CD4-positive, alpha-beta T cell treated with Interleukin-15 for 1 hour (primary cell): Measurements from ENCODE around the gene GNAL.

Experiments used
- DNase-seq: peaks from one replicate; pipeline ENCODE4 v3.0.0-alpha.2; 2020

GNAL gene

DNA sequence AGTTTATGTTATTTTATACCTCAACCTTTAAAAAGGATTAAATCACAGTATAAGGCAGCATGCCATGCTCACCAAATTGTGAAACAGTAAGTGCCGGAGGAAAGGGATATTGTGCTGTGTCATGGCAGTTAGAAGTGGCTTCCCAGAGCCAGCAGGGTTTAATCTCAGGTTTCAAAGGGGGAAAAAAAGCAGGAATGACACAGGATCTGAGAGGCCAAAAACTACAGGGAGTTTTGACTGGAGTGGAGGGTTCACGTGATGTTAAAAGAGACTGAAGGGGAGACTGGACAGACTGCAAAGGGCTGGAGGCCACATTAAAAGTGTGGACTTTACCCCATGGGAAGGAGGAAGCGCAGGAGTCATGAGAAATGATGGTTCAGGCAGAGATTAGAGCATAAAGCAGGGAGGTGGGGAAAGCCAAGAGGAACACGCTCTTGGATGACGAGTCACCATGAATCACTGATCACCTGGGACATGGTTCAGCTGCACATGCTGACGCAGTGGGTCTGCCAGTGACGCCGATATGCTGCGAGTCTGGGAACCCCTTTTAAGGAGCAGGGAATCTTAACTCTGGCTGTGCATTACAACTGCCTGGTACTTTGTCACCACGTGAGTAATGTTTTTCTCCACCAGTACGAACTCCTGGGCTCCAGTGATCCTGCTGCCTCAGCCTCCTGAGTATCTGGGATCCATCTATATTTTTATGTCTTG, 168.3 kb downstream of the GNAL start:
- peak; percentile 74 for DNase-seq

DNA sequence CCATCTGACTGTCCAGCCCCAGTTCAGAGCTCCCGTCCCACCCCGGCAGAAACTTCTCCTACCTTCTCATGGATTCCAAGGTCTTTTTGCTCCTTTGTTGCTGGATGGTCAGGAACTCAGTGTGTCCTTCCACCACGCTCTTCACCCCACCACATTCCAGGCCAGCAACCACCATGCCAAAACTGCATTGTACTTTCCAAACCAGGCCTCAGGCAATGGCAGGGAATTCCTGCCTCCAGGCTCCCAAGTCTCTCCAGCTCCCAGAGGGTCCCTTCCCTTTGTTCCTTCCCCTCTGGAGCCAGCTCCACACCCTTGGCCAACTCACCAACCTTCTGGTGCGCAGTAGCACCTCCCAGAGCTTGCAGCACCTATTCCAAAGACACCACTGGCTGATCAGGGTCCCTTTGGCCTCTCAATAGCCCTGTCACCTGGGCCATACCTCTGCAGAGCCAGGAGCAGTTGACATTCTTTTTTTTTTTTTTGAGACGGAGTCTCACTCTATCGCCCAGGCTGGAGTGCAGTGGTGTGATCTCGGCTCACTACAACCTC, 170.3 kb downstream of the GNAL start:
- DNase-seq: no peak

DNA sequence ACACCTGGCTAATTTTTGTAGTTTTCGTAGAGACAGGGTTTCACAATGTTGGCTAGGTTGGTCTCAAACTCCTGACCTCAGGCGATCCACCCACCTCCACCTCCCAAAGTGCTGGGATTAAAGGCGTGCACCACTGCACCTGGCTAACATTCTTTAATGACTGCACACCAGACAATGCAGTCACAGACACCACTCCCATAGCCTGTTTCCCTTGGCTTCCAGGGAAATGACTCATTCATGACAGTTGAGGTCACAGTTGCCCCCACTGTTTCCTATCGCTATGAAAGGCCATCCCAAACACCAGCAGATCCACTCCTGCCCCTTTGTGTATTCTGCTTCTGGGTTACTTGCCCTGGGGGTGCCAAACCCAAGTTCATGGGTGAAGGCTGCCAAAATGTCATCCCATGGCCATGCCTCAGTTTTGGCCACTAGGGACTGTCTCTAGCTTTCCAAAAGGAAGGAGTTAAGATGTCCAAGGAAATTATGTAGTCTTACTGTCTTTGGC, 170.9 kb downstream of the GNAL start:
- no peak for DNase-seq

DNA sequence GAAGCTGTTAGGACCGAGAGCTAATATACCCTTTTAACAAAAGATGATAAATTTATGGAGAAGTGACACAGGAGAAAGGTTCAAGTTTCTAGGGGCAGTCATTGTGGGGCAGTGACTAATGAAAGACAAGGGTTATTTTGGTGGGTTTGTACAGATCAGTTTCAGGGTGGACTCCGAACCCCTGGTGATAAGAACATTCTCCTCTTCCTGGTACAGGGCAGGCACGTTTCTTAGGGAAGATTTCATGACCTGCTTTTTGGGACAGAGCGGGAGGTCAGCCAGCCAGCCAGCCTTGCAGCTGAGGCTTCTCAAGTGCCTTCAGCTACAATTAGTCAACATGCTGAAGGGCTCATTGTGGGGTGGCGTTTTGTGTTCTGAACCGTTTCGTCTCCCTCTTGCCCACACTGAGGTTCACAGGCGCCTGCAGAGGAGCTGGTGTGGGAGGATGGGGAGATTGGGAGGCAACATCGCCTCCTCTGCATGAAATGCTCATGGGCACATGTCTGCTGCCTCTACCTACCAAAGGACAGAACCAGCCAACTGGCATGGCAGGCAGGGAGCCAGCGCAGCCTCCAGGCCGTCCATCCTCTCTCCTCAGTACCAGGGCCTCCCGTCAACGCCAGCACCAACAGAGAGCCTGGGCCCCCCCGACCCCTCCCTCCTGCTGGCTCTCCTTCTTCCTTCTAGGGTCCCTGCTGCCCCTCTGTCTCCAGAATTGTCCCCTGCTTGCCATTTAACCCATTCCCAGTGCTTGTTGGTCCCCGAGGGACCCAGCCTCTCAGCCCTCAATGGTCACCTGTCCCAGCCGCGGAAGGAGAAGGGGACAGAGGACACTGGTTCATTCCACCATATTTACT, 171.8 kb downstream of the GNAL start:
- no peak for DNase-seq

DNA sequence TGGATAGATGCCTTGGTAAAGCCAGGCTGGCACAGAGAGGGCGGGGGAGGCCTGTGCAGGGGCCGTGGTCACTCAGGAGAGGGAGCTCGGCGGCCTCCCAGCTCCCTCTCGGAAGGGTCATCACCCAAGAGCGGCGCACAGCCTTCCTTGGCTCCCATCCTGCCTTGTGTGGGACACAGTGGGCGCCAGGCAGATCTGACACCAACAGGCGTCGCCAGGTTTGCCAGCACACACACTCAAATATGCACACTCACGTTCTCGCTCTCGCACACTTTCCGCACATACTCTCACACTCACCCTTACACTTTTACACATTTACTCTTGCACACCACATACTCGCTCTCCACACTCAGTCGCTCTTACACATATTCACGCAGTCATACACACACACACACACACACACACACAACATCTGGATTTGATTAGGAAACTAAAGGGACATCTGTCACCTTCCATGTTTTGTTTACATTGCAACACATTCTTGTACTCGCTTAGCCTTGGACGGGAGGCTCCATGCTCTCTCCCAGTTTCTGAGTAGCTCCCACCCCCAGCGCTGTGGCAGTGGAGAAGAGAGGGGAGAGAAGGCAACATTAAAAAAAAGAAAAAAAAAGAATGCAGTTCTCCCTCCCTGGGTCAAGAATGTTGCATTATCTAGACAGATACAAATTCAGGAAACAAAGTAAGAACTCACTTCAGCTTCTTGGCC, 172.7 kb downstream of the GNAL start:
- no peak for DNase-seq

DNA sequence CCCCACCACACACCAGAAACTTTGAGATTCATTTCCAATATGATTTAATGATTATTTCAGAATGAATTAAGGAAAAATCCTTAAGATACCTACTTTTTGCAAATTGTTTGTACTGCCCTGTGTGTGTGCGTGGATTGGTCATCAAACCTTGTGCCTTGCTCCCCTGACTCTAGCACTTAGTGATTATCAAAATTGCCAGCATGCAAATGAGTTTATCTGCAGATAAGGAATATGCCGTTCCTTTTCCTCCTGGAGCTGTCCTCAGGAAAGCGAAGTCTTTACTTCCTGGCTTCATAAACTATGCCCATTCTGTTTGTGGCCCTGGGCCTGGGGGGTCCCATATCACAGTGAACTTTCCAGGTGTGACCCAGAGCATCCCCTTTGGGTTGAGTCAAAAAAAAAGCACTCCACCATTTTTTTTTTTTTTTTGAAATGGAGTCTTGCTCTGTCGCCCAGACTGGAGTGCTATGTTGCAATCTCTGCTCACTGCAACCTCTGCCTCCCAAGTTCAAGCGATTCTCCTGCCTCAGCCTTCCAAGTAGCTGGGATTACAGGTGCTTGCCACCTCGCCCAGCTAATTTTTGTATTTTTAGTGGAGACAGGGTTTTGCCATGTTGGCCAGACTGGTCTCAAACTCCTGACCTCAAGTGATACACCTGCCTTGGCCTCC, 173.5 kb downstream of the GNAL start:
- DNase-seq: no peak

DNA sequence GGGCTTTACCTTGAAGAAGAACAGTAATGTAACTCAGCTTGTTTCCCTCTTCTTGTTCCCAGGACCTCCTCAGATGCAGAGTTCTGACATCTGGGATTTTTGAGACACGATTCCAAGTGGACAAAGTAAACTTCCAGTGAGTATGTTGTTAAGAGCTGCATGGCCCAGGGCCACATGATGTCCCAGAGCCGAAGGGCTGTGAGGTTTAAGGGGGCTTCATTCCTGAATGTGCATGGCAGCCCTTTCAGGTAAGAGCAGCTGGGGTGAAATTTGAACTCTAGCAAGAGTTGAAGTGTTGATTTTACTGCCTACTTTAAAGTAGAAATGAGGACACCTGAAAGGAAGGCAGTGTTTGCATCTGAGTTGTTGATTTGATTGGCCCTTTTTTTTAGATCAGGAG, 175.4 kb downstream of the GNAL start:
- no peak for DNase-seq

DNA sequence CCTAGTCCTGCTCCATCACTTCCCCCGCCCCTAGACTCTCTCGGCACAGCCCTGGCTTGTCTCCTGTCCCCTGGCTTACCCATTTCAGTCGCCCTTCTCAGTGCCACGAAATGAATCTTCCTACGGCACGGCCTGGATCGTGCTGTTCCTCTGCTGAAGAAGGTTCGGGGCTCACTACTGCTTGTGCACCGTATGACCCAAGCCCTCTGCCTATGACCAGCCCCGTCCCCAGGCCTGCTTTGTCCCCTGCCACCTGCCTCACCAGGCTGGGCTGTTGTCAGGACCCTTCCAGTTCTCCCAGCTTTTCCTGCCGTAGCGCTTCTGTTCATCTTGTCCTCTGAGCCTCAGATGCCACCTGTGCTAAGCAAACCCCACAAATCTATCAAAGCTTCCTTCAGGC, 176.0 kb downstream of the GNAL start:
- DNase-seq: no peak

DNA sequence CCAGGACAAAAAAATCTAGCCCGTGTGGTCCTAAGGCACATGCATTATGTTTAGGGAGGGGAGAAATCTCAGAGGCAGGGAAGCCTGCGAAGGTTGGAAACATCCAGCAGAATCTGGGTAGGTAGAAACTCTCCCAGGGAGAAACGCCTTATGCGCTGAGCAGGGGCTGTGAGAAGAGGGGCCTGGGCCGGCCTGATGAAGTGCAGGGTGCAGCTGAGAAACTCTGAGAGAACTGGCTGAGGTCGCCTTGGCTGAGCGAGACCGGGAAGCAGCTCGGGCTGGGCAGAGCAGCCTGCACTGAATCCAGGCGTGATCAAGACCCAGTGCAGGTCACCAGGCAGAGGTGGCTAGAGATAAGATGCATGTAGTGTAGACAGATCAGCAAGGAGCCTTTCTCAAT, 177.3 kb downstream of the GNAL start:
- no peak for DNase-seq

DNA sequence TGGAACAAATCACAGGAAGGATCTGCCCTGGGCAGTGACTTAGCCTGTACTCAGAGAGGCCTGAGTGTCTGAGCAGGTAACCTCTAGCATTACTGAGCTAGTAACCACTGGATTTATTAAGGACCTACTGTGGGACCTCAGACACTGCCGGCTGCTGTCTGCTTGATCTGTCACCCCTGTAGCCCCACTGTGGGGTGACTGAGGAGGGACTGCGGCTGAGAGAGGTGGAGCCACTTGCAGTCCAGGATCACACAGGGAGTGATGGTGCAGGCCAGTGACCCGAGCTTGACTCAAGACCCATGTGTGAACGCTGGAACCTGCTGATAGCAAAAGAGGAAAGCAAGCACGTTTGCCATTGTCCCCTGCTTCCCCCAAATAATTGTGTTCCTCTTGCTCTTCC, 177.7 kb downstream of the GNAL start:
- no peak for DNase-seq

DNA sequence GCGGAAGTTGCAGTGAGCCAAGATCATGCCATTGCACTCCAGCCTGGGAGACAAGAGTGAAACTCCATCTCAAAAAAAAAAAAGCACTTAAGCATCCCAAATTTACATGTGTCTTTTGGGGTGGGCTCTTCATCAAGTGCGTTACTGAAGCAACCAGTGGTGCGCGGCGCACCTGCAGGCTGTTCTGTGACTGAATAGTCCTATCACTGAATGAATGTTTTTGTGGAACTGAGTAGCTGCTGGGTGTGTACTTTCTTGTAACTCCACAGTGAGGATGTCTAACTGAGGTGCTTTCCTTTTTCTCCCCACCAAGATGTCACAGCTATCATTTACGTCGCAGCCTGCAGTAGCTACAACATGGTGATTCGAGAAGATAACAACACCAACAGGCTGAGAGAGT, 179.2 kb downstream of the GNAL start:
- DNase-seq: no peak

DNA sequence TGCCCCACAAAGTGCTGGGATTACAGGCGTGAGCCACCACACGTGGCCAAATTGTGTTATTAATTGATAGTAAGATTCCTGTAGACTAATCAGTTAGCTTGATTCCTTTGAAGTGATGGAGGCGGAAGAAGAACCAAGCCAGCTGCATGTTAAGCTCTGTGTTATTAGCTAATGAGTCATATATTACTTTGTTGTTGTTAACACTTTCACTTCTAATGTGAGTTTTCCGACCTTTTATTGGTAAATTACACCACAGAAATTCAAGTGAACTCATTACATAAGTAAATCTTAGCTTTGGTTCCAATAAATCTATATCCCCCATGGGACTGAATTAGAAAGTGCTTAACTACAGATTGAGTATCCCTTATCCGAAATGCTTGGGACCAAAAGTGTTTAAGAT, 182.4 kb downstream of the GNAL start:
- DNase-seq: no peak

DNA sequence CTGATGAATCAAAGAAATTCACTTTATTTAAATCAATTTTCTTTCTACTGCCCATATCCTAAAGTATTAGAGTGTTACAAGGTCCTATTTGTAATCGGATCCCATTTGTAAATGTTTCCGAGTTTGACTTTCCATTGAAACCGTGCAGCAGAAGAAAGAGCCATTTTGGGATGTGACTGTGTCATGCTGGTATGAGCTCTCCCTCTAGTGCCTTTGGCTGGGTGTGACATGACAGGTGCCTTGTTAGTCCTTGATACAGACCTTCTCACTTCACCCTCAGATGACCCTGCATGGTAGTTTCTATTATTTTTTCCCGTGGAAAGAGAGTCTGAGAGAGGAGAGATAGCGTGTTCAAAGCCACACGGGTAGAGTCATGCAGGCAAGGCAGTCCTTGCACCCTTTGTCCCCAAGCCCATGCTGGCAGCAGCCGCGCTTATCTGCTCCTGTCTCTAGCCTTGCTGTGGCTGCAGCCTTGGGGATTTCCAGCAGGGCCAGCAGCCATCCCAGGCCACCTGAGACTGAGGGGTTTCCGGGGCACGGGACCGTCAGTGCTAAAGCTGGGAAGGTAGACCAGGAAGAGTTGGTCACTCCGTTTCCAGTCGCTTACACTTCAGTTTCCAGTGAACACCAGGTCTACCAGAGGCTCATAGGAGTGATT, 183.5 kb downstream of the GNAL start:
- no peak for DNase-seq

DNA sequence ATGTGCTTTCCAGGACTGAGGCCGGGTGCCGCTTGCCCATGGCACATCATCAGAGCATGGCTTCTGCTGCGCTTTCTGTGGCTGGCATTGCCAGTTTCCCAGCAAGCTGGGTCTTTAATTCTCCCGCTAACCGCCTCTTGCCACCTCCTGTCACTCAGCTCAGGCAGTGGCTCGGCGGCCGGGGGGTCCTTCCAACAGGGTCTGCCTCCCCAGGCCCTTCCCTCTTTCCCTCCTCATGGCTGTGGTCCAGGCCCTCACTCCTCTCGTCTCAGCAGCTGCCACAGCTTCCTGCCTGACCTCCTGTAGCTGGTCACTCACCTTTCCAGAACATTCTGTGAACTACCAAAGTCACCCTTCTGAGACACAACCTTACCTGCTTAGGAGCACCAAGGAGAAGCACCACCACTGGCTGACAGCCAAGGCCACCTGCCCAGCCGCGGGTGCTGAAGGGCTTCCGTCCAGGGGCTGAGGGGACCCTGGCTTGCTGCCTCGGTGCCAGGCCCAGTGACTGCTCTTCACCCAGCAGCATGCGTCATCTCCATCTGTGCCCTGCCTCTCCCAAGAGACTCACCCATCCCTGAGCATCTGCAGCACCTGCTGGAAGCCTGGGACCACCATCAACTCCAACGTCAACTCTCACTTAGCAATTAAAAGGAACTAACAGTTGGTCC, 184.7 kb downstream of the GNAL start:
- no peak for DNase-seq

DNA sequence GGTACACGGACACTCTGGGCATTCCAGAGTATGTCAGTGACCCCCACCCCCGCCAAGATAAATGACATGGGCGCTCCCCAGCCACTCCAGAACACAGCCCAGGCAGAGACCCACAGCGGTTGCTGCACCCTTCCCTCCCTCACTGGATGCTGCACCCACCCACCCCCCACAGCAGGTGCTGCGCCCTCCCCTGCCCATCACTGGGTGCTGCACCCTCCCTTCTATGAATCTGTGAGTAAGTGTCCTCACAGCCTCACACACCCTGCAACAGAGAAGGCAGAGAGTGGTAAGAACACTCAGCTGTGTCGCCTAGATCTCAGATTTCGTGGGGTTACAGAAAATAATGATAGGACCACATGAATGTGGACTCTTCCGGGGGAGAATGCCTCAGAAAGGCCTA, 185.6 kb downstream of the GNAL start:
- no peak for DNase-seq

DNA sequence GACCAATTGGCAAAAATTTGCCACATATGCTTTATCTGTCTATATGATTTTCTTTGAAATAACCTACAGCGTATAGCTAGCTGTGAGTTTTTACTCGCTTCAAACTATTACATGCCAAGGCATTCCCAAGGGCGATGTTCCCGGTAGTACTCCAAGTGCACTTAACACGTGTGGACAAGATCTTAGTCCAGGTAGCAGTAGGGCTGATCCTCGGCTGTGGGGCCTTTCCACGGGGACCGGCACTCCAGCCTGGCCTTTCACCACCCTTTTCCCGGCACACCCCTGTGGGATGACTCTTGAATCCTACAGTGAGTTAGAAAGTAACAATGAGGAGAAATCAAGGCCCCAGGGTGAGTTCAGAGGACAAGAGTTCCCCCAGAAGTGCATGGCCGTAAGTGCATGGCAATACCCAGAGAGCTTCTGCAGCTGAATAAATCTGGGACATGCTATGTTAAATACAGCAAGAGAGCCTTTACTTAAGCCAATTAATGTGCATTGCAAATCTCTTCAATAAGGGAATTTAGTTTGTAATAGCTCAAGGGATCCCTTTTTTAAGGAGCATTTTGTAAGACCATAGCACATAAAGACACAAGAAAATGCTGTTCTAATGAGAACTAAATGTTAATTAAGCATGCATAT, 188.6 kb downstream of the GNAL start:
- DNase-seq: no peak

DNA sequence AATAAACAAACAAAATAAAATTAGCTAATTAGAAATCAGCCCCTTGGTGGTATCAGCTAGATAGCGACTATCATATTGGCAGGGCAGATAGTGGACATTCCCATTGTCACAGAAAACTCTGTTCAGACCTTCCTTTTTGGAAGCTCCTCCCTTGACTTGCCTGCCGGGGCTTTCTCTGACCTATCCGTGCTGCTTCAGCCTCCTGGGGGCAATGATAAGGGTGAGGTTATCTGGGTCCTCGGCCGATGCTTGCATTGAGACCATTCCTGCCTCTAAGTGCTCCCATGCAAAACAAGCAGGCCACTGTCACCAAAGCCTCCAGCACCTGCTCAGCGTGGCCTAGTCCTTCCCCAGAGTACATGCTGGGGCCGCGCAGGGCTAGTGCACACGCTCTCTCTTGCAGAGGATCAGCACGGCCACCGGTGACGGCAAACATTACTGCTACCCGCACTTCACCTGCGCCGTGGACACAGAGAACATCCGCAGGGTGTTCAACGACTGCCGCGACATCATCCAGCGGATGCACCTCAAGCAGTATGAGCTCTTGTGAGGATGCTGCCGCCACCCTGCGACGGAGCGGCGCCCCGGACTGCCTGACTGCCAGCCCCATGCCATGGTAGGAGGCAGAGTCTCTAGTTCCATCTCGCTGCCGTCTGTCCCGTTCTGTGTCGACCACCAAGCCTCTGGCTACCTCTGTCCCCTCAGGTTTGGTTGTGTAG, 191.7 kb downstream of the GNAL start:
- no peak for DNase-seq

DNA sequence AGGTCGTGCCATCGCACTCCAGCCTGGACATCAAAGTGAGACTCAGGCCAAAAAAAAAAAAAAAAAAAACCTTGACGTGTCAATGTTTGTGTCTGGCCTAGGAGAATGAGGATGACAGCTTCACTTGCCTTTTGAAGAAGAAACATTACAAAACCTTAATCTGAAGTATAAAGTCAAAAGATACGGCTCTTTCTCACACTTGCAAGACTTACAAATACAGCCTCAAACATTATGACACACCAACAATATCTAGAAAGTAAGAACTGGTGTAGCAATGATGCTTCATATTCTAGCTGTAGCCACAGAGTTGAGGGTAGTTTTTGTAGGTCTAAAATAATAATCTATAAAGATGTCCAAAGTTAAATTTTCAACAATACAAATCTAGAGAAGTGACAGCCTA, 193.6 kb downstream of the GNAL start:
- DNase-seq: no peak

DNA sequence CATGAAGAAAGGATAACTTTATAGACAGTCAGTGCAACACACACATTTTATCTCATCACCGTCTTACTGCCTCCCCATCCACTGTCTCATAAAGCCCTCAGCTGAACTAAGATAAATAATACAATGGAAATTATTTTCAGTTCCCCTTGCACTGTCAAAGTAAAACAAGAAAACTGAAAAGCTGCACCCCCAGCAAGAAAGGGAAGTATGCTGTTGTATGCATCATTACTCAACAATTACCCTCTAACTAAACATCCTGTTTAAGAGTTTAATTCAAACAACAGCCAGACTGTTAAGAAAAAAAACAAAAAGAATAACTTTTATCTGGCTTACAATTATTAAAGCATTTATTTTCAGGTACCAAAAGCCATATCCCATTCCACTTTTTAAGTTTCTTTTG, 194.1 kb downstream of the GNAL start:
- DNase-seq: no peak

DNA sequence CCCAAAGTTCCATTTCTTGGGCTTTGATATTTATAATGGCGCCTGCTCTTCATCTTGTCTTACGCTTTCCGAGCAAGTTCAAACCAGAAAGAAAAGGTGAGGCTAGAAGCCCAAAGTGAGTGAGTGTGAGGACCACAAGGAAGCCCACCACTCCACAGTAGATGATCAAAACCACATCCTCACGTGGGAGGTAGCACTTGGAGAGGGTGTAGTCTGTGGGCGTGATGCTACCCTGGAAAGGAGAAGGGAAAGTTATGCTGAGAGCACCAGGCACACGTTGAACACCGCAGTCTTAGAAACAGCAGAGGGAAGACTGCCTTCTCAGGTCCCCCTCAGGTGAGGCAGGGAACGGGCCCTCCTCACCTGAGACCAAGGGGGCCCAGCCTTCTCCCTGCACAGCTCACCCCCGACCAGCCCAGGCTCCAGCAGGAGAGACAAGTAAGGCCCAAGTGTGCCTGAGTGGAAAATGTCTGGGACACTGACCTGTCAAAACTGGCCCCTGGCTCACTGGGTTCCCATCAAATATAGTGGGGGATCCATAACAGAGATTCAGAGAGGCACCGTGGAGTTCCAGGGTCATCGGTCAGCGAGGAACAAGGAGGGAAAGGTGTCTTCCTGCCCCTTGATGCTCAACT, 195.4 kb downstream of the GNAL start:
- no peak for DNase-seq
